KMS-11 (cell line): ENCODE results near the gene ABCG5.

Source experiments
- H2AFZ ChIP-seq: fragments of 200-600 bp; sonication (generic); 2 replicates; pipeline ENCODE4 v1.6.1; 2016; ENCODE audit warnings: antibody characterized with exemption, mixed run types, low read depth
- H3K27ac ChIP-seq: fragments of 200-600 bp; sonication (generic); 2 replicates; pipeline ENCODE4 v1.6.1; 2016; ENCODE audit warnings: mild to moderate bottlenecking, mixed run types
- H3K27me3 ChIP-seq: fragments of 200-600 bp; sonication (generic); 2 replicates; pipeline ENCODE4 v1.6.1; 2017; ENCODE audit warnings: mild to moderate bottlenecking, low read depth, mixed run types, moderate library complexity; ENCODE audit not compliant: insufficient read depth
- H3K36me3 ChIP-seq: fragments of 200-600 bp; sonication (generic); 2 replicates; pipeline ENCODE4 v1.6.1; 2017; ENCODE audit warnings: mild to moderate bottlenecking, mixed run types; ENCODE audit not compliant: insufficient read depth
- H3K4me1 ChIP-seq: fragments of 200-600 bp; sonication (generic); 2 replicates; pipeline ENCODE4 v1.6.1; 2016; ENCODE audit warnings: mild to moderate bottlenecking, low read depth, mixed run types; ENCODE audit not compliant: poor library complexity, severe bottlenecking
- H3K4me2 ChIP-seq: fragments of 200-600 bp; sonication (generic); 2 replicates; pipeline ENCODE4 v1.7.0; 2016; ENCODE audit warnings: mild to moderate bottlenecking, mixed run types
- H3K4me3 ChIP-seq: fragments of 200-600 bp; sonication (generic); IDR thresholded peaks from 2 replicates; pipeline ENCODE4 v1.6.1; 2017; ENCODE audit warnings: low read depth, low read length, mixed read lengths; ENCODE audit not compliant: insufficient read depth
- H3K79me2 ChIP-seq: fragments of 200-600 bp; sonication (generic); 2 replicates; pipeline ENCODE4 v1.6.1; 2016; ENCODE audit warnings: low read depth, mixed run types; ENCODE audit not compliant: insufficient read depth
- H3K9ac ChIP-seq: fragments of 200-600 bp; sonication (generic); 2 replicates; pipeline ENCODE4 v1.6.1; 2016; ENCODE audit warnings: mild to moderate bottlenecking, mixed run types
- H4K20me1 ChIP-seq: fragments of 200-600 bp; sonication (generic); 2 replicates; pipeline ENCODE4 v1.6.1; 2016; ENCODE audit warnings: mild to moderate bottlenecking, mixed run types; ENCODE audit not compliant: insufficient read depth
- TF ChIP-seq, protein P1 (sequence below): fragments of 200-600 bp; sonication (generic); conservative IDR thresholded peaks from 2 replicates; pipeline ENCODE4 v1.6.1; 2017; ENCODE audit warnings: low read depth, mild to moderate bottlenecking, antibody characterized with exemption, low read length, moderate library complexity, mixed read lengths

ABCG5 gene

GRCh38 chr2:43848214-43848613, 9.6 kb upstream of the ABCG5 start:
- TF ChIP-seq, protein P1, sequence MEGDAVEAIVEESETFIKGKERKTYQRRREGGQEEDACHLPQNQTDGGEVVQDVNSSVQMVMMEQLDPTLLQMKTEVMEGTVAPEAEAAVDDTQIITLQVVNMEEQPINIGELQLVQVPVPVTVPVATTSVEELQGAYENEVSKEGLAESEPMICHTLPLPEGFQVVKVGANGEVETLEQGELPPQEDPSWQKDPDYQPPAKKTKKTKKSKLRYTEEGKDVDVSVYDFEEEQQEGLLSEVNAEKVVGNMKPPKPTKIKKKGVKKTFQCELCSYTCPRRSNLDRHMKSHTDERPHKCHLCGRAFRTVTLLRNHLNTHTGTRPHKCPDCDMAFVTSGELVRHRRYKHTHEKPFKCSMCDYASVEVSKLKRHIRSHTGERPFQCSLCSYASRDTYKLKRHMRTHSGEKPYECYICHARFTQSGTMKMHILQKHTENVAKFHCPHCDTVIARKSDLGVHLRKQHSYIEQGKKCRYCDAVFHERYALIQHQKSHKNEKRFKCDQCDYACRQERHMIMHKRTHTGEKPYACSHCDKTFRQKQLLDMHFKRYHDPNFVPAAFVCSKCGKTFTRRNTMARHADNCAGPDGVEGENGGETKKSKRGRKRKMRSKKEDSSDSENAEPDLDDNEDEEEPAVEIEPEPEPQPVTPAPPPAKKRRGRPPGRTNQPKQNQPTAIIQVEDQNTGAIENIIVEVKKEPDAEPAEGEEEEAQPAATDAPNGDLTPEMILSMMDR: no peak
- Histone ChIP-seq H3K27ac (no peak overlapping the region), H3K4me1 (no peaks in the 10 kb centered on the region), H4K20me1 (no peaks in the 10 kb centered on the region), H3K79me2 (no peaks in the 10 kb centered on the region), H3K27me3 (no peaks in the 10 kb centered on the region), H2AFZ (no peak overlapping the region), H3K9ac (no peak overlapping the region), H3K4me2 (no peak overlapping the region), H3K36me3 (no peaks in the 10 kb centered on the region), H3K4me3 (no peak overlapping the region)

- H3K4me2 ChIP-seq: no peak overlapping the region
- no peaks in the 10 kb centered on the region for H3K4me1 ChIP-seq
- H3K4me3 ChIP-seq: no peak overlapping the region
- H3K9ac ChIP-seq: no peak overlapping the region
- H3K27me3 ChIP-seq: no peaks in the 10 kb centered on the region
- no peak overlapping the region for H2AFZ ChIP-seq
- no peaks in the 10 kb centered on the region for H4K20me1 ChIP-seq
- H3K36me3 ChIP-seq: no peaks in the 10 kb centered on the region
- H3K27ac ChIP-seq: no peak overlapping the region
- no peaks in the 10 kb centered on the region for H3K79me2 ChIP-seq
- TF ChIP-seq, protein P1: no peak
These were observed 7.6 kb upstream of the ABCG5 start for GRCh38 chr2:43846140-43846793.

- Histone ChIP-seq H3K27me3 (no peaks in the 10 kb centered on the region), H4K20me1 (no peaks in the 10 kb centered on the region), H3K9ac (no peak overlapping the region), H3K36me3 (no peaks in the 10 kb centered on the region), H2AFZ (no peak overlapping the region), H3K4me3 (no peak overlapping the region), H3K79me2 (no peaks in the 10 kb centered on the region), H3K4me2 (no peak overlapping the region), H3K4me1 (no peaks in the 10 kb centered on the region), H3K27ac (no peak overlapping the region)
- TF ChIP-seq, protein P1: no peak
These were observed 6.5 kb upstream of the ABCG5 start for GRCh38 chr2:43845181-43845580.

DNA sequence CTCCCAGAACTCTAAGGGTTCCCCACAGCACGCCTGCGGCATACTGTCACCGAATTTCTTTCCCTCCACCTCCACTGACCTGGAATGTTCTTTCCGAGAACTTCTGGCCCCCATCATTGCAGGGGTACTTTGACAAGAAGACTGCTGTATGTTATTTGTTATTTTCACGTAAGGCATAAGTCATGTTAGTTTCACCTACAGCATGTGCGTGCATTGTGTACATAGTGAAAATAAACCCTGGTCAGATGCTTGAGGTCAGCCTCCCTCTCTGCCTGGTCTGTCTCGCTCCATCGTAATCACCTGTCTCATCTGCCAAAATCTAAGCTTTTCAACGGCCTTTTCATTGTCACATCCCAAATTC, 4.2 kb upstream of the ABCG5 start:
- Histone ChIP-seq H3K27ac (no peak overlapping the region), H4K20me1 (no peaks in the 10 kb centered on the region), H2AFZ (no peak overlapping the region), H3K36me3 (no peaks in the 10 kb centered on the region), H3K9ac (no peak overlapping the region), H3K27me3 (no peaks in the 10 kb centered on the region), H3K79me2 (no peaks in the 10 kb centered on the region), H3K4me1 (no peaks in the 10 kb centered on the region), H3K4me3 (no peak overlapping the region), H3K4me2 (no peak overlapping the region)
- TF ChIP-seq, protein P1: no peak
